ENCODE measurements around the gene SMIM7.
A peak's percentile ranks its signal among the peaks of the same experiment; 100 is the strongest.
"Not testable (repeated sequence)": the region's sequence is repeated elsewhere in the genome, so short reads cannot be mapped to it uniquely, and the experiment has no call there.

SMIM7 gene

DNA sequence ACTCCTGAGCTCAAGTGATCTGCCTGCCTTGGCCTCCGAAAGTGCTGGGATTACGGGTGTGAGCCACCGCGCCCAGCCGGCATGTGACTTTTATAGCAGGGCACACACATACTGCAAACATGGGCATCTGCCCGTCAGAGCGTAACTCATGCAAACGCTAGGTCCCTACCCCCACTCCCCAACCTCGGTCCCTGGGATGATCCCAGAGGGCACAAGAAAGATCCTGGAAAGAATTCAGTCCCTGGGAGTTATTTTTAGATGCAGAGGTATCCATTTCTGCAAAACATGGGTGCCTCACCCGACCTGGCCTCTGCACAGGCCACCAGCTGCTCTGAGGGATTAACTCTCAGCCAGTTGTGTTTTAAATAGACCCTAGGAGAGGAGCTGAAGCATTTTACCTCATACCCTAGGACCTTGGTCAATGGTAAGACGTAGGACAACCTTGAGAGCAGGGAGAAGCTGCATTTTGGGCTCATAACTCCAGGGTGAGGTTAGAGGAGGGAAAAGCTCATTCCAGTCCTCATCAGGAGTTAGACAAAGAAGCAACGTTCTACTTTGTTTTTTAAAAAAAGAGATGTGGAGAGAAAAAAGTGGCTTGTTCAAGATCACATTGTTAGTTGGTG, 11.8 kb upstream of the SMIM7 start:
- H3K4me3 ChIP-seq (ENCODE audit: control insufficient read depth, low read depth, low read length): no peak overlapping the region
- TF ChIP-seq CTCF (conservative IDR thresholded peaks at IDR 0.05; ENCODE audit: control insufficient read depth, insufficient read depth, low read depth, low read length): no peak
- no peak for DNase-seq (ENCODE audit: low read depth)

GRCh38 chr19:16670291-16670690, 10.3 kb upstream of the SMIM7 start:
- DNase-seq (ENCODE audit: low read depth): no peak
- TF ChIP-seq CTCF (conservative IDR thresholded peaks at IDR 0.05; ENCODE audit: control insufficient read depth, insufficient read depth, low read depth, low read length): no peak
- no peak overlapping the region for H3K4me3 ChIP-seq (ENCODE audit: control insufficient read depth, low read depth, low read length)

- not testable (repeated sequence) for DNase-seq (ENCODE audit: low read depth); H3K4me3 ChIP-seq (ENCODE audit: control insufficient read depth, low read depth, low read length)
These were observed 8.8 kb upstream of the SMIM7 start for GRCh38 chr19:16668702-16669101.

DNA sequence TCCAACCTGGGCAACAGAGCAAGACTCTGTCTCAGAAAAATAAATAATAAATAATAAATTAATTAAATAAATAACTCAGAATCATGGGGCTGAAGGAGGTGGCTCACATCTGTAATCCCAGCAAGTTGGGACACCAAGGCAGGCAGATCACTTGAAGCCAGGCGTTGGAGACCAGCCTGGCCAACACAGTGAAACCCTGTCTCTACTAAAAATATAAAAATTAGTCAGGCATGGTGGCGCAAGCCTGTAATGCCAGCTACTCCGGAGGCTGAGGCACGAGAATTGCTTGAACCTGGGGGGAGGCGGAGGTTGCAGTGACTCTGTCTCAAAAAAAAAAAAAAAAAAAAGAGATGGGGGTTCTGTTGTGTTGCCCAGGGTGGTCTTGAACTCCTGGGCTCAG, 8.2 kb upstream of the SMIM7 start:
- no peak overlapping the region for H3K4me3 ChIP-seq (ENCODE audit: control insufficient read depth, low read depth, low read length)
- TF ChIP-seq CTCF (conservative IDR thresholded peaks at IDR 0.05; ENCODE audit: control insufficient read depth, insufficient read depth, low read depth, low read length): no peak
- no peak for DNase-seq (ENCODE audit: low read depth)

DNA sequence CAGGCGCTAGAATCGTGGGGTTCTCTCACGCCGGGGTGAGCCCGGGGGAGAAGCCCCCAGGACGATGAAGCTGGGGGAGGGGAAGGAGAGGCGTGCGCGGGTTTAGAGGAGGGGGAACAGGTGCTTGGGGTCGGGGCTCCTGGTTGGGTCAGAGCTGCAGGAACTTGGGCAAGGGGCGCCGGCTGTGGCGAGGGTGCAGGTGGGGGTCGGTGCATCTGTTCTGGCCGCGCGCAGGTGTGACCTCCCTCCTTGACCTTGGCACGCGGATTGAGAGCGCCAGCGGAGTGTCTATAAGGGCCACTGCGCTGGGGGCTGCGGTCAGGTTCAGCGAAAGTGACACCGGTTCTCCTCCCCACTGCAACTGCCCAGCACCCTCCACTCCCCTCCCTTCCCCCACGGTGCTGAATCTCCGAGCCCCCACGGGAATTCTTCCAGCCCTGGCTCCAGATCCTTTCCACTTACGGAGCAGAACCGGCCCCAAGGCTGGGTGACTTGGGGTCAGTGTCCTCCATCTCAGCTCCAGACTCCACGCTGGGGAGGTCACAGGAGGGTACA, 1.6 kb upstream of the SMIM7 start:
- no peak for DNase-seq (ENCODE audit: low read depth)
- no peak for TF ChIP-seq CTCF (conservative IDR thresholded peaks at IDR 0.05; ENCODE audit: control insufficient read depth, insufficient read depth, low read depth, low read length)
- H3K4me3 ChIP-seq (ENCODE audit: control insufficient read depth, low read depth, low read length): peak overlapping the region; percentile 32

DNA sequence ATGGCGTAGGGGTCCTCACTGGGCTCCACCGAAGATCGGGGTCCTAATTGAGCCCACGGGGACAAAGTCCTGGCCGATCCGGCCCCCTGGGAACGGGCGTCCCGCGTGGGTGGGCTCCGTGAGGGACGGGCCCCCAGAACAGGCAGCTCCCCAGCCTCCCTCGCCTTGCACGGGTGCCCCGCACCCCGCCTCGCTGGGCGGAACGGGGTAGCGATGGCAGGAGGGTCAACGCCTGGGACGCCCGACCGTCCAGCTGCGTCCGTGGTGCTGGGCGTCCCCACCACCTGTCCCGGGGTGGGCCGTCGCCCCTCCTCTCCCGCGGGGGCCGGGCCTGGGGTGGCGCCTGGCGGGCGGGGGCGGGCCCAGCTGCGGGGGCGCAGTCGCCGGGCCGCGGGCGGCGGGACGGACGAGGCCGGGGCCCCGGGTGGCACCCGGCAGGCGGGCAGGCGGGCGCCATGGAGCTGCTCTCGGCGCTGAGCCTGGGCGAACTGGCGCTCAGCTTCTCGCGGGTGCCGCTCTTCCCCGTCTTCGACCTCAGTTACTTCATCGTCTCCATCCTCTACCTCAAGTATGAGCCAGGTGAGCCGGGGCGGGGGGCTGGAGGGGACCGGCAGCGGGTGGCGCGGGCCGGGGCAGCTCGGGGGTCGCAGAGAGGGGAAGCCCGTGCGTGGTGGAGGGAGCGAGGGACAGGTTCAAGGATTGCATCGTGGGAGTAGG, 977 bp upstream of the SMIM7 start, which contains the start of gene TMEM38A:
TMEM38A (plus strand) TSS at position 377 of the 717 bp plus-strand sequence; CDS start at position 456, 79 bp downstream.
- no peak for TF ChIP-seq CTCF (conservative IDR thresholded peaks at IDR 0.05; ENCODE audit: control insufficient read depth, insufficient read depth, low read depth, low read length)
- H3K4me3 ChIP-seq (ENCODE audit: control insufficient read depth, low read depth, low read length): peak within 1 kb of the TSS; percentile 75
- no peak for DNase-seq (ENCODE audit: low read depth)

DNA sequence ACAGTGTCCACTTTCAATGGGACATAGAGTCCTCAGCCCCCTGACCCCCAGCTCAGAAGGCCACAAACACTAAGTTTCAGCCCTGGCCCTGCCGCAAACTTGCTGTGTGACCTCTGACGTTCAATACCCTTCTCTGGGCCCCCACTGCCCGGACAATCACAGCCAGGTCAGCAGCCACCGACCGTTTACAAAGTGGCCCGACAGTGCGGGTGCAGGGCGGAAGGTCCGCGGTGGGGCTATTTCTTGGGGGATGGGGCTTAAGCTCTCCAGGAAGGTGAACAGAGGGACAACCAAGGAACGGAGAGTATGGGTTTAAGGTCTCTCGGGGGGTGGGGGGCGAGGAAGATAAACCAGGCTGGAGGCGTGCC, 496 bp downstream of the SMIM7 start:
- peak overlapping the region; percentile 75 for H3K4me3 ChIP-seq (ENCODE audit: control insufficient read depth, low read depth, low read length)
- no peak for TF ChIP-seq CTCF (conservative IDR thresholded peaks at IDR 0.05; ENCODE audit: control insufficient read depth, insufficient read depth, low read depth, low read length)
- DNase-seq (ENCODE audit: low read depth): no peak
